IMR-90 (cell line): ENCODE measurements around the gene FBXL7. TPM values are rescaled to one million over a fixed set of nuclear protein-coding genes. Genes with fewer than 3 reads are reported as not detected.

Experiments used
- ATAC-seq: fragments of 200-7000 bp; cut with Tn5 transposase; 2 replicates; pipeline ENCODE4 v1.9.1; 2020; ENCODE audit warnings: low read depth, mild to moderate bottlenecking, moderate library complexity
- BruUV-seq: library from RNA; stranded (reverse); fragments of 400-500 nt; replicated peaks from 2 replicates; lab custom pipeline; 2021; lab: Mats Ljungman, UMichigan
- CTCF ChIA-PET: fragments of 300-600 bp; formaldehyde crosslinking; extraction: SDS; loops from one replicate; lab custom pipeline; 2021; ENCODE audit warnings: antibody characterized with exemption; lab: Yijun Ruan, JAX
- POLR2A ChIA-PET: fragments of 300-600 bp; sonication (Branson Sonifier 250); formaldehyde crosslinking; loops from one replicate; lab custom pipeline; 2022; ENCODE audit warnings: antibody characterized with exemption; ENCODE audit not compliant: unreplicated experiment; lab: Charles Lee
- DNase-seq: peaks from one replicate; pipeline ENCODE4 v3.0.0; 2013
- H2AFZ ChIP-seq: replicated peaks from 2 replicates; pipeline ENCODE3; 2013; ENCODE audit warnings: low read length, mild to moderate bottlenecking; ENCODE audit not compliant: poor library complexity
- H2AK5ac ChIP-seq: 2 replicates; pipeline ENCODE4 v1.6.1; 2013; ENCODE audit warnings: low read depth, low read length, inconsistent platforms
- H2AK9ac ChIP-seq: replicated peaks from 2 replicates; pipeline ENCODE3; 2013; ENCODE audit warnings: mild to moderate bottlenecking, low read depth, low read length, moderate library complexity; ENCODE audit not compliant: poor library complexity
- H2BK120ac ChIP-seq: 2 replicates; pipeline ENCODE4 v1.6.1; 2013; ENCODE audit warnings: low read depth, low read length, inconsistent platforms
- H2BK15ac ChIP-seq: 3 replicates; pipeline ENCODE4 v1.6.1; 2013; ENCODE audit warnings: low read depth, low read length, inconsistent platforms
- H2BK20ac ChIP-seq: 2 replicates; pipeline ENCODE4 v1.6.1; 2013; ENCODE audit warnings: low read depth, mild to moderate bottlenecking, inconsistent platforms, low read length, moderate library complexity
- H2BK5ac ChIP-seq: 2 replicates; pipeline ENCODE4 v1.6.1; 2013; ENCODE audit warnings: mild to moderate bottlenecking, low read depth, low read length, inconsistent platforms; ENCODE audit not compliant: poor library complexity, severe bottlenecking
- H3K14ac ChIP-seq: replicated peaks from 2 replicates; pipeline ENCODE4 v1.6.1; 2013; ENCODE audit warnings: low read depth, low read length, inconsistent platforms
- H3K18ac ChIP-seq: 2 replicates; pipeline ENCODE4 v1.6.1; 2013; ENCODE audit warnings: low read depth, low read length, control low read depth
- H3K23ac ChIP-seq: 2 replicates; pipeline ENCODE4 v1.6.1; 2013; ENCODE audit warnings: low read depth, low read length, inconsistent platforms
- H3K27ac ChIP-seq: 2 replicates; pipeline ENCODE4 v1.5.1; 2013; ENCODE audit warnings: mild to moderate bottlenecking, control low read depth, low read length; ENCODE audit not compliant: insufficient read depth
- H3K27me3 ChIP-seq: 2 replicates; pipeline ENCODE4 v1.6.1; 2013; ENCODE audit warnings: low read length; ENCODE audit not compliant: control insufficient read depth, insufficient read depth
- H3K36me3 ChIP-seq: 2 replicates; pipeline ENCODE4 v1.6.1; 2013; ENCODE audit warnings: low read length, mixed read lengths; ENCODE audit not compliant: control insufficient read depth, insufficient read depth
- H3K4ac ChIP-seq: 2 replicates; pipeline ENCODE4 v1.6.1; 2013; ENCODE audit warnings: low read depth, low read length, inconsistent platforms
- H3K4me1 ChIP-seq: 2 replicates; pipeline ENCODE4 v1.6.1; 2013; ENCODE audit warnings: low read length, mixed read lengths; ENCODE audit not compliant: control insufficient read depth, insufficient read depth
- H3K4me2 ChIP-seq: 2 replicates; pipeline ENCODE4 v1.6.1; 2013; ENCODE audit warnings: low read depth, mild to moderate bottlenecking, control low read depth, low read length, moderate library complexity
- H3K4me3 ChIP-seq: 2 replicates; pipeline ENCODE4 v1.5.1; 2013; ENCODE audit warnings: low read depth, mild to moderate bottlenecking, control low read depth, low read length, moderate library complexity; ENCODE audit not compliant: insufficient read depth
- H3K56ac ChIP-seq: 2 replicates; pipeline ENCODE4 v1.6.1; 2013; ENCODE audit warnings: low read length, inconsistent platforms; ENCODE audit not compliant: insufficient read depth; ENCODE audit errors: extremely low read depth
- H3K79me1 ChIP-seq, 2 experiments: 2 replicates each; pipeline ENCODE4 v1.6.1; 2013; ENCODE audit warnings: low read length in 2 of 2, inconsistent platforms in 1 of 2, low read depth in 1 of 2
- H3K9ac ChIP-seq: 2 replicates; pipeline ENCODE4 v1.6.1; 2013; ENCODE audit warnings: low read depth, low read length, control low read depth
- H3K9me1 ChIP-seq: 2 replicates; pipeline ENCODE4 v1.6.1; 2013; ENCODE audit warnings: low read length, inconsistent platforms; ENCODE audit not compliant: insufficient read depth
- H3K9me3 ChIP-seq: 2 replicates; pipeline ENCODE4 v1.6.1; 2013; ENCODE audit warnings: low read length; ENCODE audit not compliant: control insufficient read depth, insufficient read depth
- H4K20me1 ChIP-seq: 2 replicates; pipeline ENCODE4 v1.6.1; 2013; ENCODE audit warnings: low read length, inconsistent platforms; ENCODE audit not compliant: insufficient read depth
- H4K5ac ChIP-seq: 2 replicates; pipeline ENCODE4 v1.6.1; 2013; ENCODE audit warnings: mild to moderate bottlenecking, low read depth, low read length, control low read depth
- H4K8ac ChIP-seq, 2 experiments: 2 replicates each; pipeline ENCODE4 v1.6.1; 2013; ENCODE audit warnings: low read depth in 2 of 2, low read length in 2 of 2, control low read depth in 1 of 2, inconsistent platforms in 1 of 2
- H4K91ac ChIP-seq: 2 replicates; pipeline ENCODE4 v1.6.1; 2013; ENCODE audit warnings: low read depth, low read length, inconsistent platforms; ENCODE audit not compliant: insufficient read depth
- BHLHE40 ChIP-seq: fragments of 150-350 bp; IDR thresholded peaks from 2 replicates; pipeline ENCODE4 v1.6.1; 2016; ENCODE audit warnings: mild to moderate bottlenecking, low read depth, low read length
- FOS ChIP-seq: fragments of 150-350 bp; IDR thresholded peaks from 2 replicates; pipeline ENCODE4 v1.6.1; 2016; ENCODE audit warnings: low read depth, low read length
- MXI1 ChIP-seq: IDR thresholded peaks from 2 replicates; pipeline ENCODE4 v1.6.1; 2012; ENCODE audit warnings: low read depth, mild to moderate bottlenecking, low read length, moderate library complexity, borderline replicate concordance
- POLR2A ChIP-seq: IDR thresholded peaks from 2 replicates; pipeline ENCODE4 v1.6.1; 2012; ENCODE audit warnings: mild to moderate bottlenecking, low read depth, low read length
- RAD21 ChIP-seq: IDR thresholded peaks from 2 replicates; pipeline ENCODE4 v1.6.1; 2012; ENCODE audit warnings: low read length, improper control_type of control experiment
- RCOR1 ChIP-seq: IDR thresholded peaks from 2 replicates; pipeline ENCODE4 v1.6.1; 2012; ENCODE audit warnings: mild to moderate bottlenecking, low read length, improper control_type of control experiment; ENCODE audit not compliant: insufficient replicate concordance
- dilution Hi-C: fragments of 300-500 bp; cut with HindIII; formaldehyde crosslinking; loops from one replicate; pipeline ENCODE4 v1.14.3; 2018; ENCODE audit warnings: low sequenced_read_pairs; ENCODE audit not compliant: unreplicated experiment
- in situ Hi-C: fragments of 300-500 bp; cut with MboI; formaldehyde crosslinking; loops from 3 replicates; pipeline ENCODE4 v1.14.3; 2019; ENCODE audit warnings: low sequenced_read_pairs, inconsistent platforms, mixed read lengths
- intact Hi-C: fragments of 100-400 bp; cut with micrococcal nuclease; formaldehyde crosslinking; loops from 2 replicates; pipeline ENCODE4 v1.10.0; 2022
- polyA plus RNA-seq, 3 experiments: library from polyadenylated mRNA; depleted of rRNA; stranded (reverse); fragments of >200 nt; gene quantifications; 2 replicates each; pipeline ENCODE4 v1.2.3, GENCODE V29; 2012; ENCODE audit warnings: low replicate concordance in 1 of 3
- total RNA-seq: library from RNA; depleted of rRNA; stranded (reverse); fragments of >200 nt; gene quantifications from 2 replicates; pipeline ENCODE4 v1.2.3, GENCODE V29; 2012

FBXL7 gene
- total and polyA plus RNA-seq, 2 of the 4 experiments (the other 2 are of a cell fraction), result 4.1 to 10.2 TPM

DNA sequence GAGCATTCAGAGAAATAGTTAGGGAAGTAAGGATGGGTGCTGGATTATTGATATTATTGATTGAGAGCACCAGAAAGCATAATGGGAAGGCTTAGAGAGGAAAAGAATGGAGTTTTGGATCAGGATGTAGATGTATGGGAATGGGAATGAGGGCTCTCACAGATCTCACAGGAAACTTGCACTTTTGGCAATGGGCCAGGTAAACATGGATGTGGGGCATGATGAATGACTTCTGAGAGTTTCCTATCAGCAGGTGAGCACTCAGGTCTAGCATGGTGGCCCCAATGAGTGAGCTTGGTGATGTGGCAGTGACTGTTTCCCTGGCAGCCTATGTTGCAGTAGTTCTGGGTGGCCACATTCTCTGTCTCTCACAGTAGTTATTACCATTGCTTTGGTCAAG lies 283.8 kb downstream of the FBXL7 start:
- ATAC-seq, result no peak
- no peak for DNase-seq
- intact Hi-C loops (no loop called here), dilution Hi-C loops (no loop called here), in situ Hi-C loops (no loop called here)
- Histone ChIP-seq H3K4me2 (no peak overlapping the region), H3K56ac (no peak overlapping the region), H3K9me3 (no peaks in the 10 kb centered on the region), H3K36me3 (no peaks in the 10 kb centered on the region), H3K4me3 (no peak overlapping the region), H3K79me1 (peaks cover 0 to 8% of the 10 kb centered on the region in 2 experiments; a peak in 2 of 4 replicates), H2AFZ (no peak overlapping the region), H3K9me1 (no peaks in the 10 kb centered on the region), H4K5ac (no peak overlapping the region), H3K14ac (no peak overlapping the region), H3K27ac (no peak overlapping the region), H3K27me3 (no peaks in the 10 kb centered on the region), H2BK120ac (no peak overlapping the region), H4K91ac (no peak overlapping the region), H3K9ac (no peak overlapping the region), H2AK5ac (no peak overlapping the region), H4K8ac (no peak overlapping the region), H3K4ac (no peak overlapping the region), H2BK5ac (no peak overlapping the region), H4K20me1 (no peaks in the 10 kb centered on the region), H3K4me1 (no peaks in the 10 kb centered on the region), H3K18ac (no peak overlapping the region), H2BK15ac (no peak overlapping the region), H2BK20ac (no peak overlapping the region), H2AK9ac (no peak overlapping the region), H3K23ac (no peak overlapping the region)
- ChIA-PET CTCF (no interaction called here), POLR2A (no interaction called here)
- TF ChIP-seq RCOR1, result no peak
- no peak for TF ChIP-seq MXI1
- TF ChIP-seq FOS, result no peak
- no peak for TF ChIP-seq RAD21
- TF ChIP-seq BHLHE40, result no peak
- no peak for TF ChIP-seq POLR2A
- no TSS peak for BruUV-seq
